Breast epithelium (tissue), 4 donors: ENCODE data around the gene CEP112. TPM values are rescaled to one million over a fixed set of nuclear protein-coding genes. Genes with fewer than 3 reads are reported as not detected.
"Not testable (repeated sequence)": the region's sequence is repeated elsewhere in the genome, so short reads cannot be mapped to it uniquely, and the experiment has no call there.

Experiments used
- DNase-seq, 2 donors: peaks; one replicate each; pipeline ENCODE4 v3.0.0-alpha.2; 2019; ENCODE audit warnings: low spot score in 2 of 2
- H3K27ac ChIP-seq, 2 donors: fragments of 200-600 bp; sonication (generic) in 1 of 2; one replicate each; pipeline ENCODE4 v1.5.1; 2016 to 2019; ENCODE audit warnings: mild to moderate bottlenecking in 1 of 2
- H3K27me3 ChIP-seq, 2 donors: fragments of 200-600 bp; sonication (generic) in 1 of 2; one replicate each; pipeline versions ENCODE4 v1.5.1 to v1.6.0; 2017 to 2019; ENCODE audit warnings: control low read depth in 1 of 2, mild to moderate bottlenecking in 1 of 2
- H3K36me3 ChIP-seq: fragments of 200-600 bp; one replicate; pipeline ENCODE4 v1.5.1; 2019
- H3K4me1 ChIP-seq, 2 donors: fragments of 200-600 bp; sonication (generic); one replicate each; pipeline ENCODE4 v1.5.1; 2016 to 2019; ENCODE audit warnings: control low read depth in 1 of 2
- H3K4me3 ChIP-seq, 3 donors: fragments of 200-600 bp; sonication (generic); 1 replicate in 2 of 3; 2 replicates in 1 of 3; pipeline ENCODE4 v1.5.1; 2016 to 2019; ENCODE audit warnings: mild to moderate bottlenecking in 3 of 3, moderate library complexity in 2 of 3
- H3K9me3 ChIP-seq, 2 donors: fragments of 200-600 bp; sonication (generic) in 1 of 2; one replicate each; pipeline ENCODE4 v1.5.1; 2016 to 2019; ENCODE audit warnings: control low read depth in 1 of 2
- CTCF ChIP-seq, 3 donors: fragments of 450-650 bp; IDR thresholded peaks; one replicate each; pipeline ENCODE4 v1.5.1; 2016 to 2017; ENCODE audit warnings: antibody characterized with exemption in 3 of 3, mild to moderate bottlenecking in 3 of 3, moderate library complexity in 3 of 3
- POLR2A ChIP-seq: fragments of 450-650 bp; IDR thresholded peaks from one replicate; pipeline ENCODE4 v1.6.1; 2016; ENCODE audit warnings: antibody characterized with exemption, mild to moderate bottlenecking, moderate library complexity
- POLR2AphosphoS5 ChIP-seq, 3 donors: sonication (generic); formaldehyde crosslinking; IDR thresholded peaks; one replicate each; pipeline ENCODE4 v1.6.1; 2017; ENCODE audit warnings: antibody characterized with exemption in 3 of 3
- intact Hi-C: fragments of 100-400 bp; cut with DNase I; formaldehyde crosslinking; loops from one replicate; pipeline ENCODE4 v1.15.1; 2023; ENCODE audit warnings: low total_unique reads
- total RNA-seq, 3 donors: library from RNA; depleted of rRNA; stranded (reverse); fragments of >200 nt; gene quantifications; one replicate each; pipeline ENCODE4 v1.1.0, GENCODE V29; 2016

CEP112 gene
- total RNA-seq, 3 donors from 2014 or later = 12.9 to 27.2 (median 18.0) TPM

- Histone ChIP-seq H3K4me1 (no peaks in the 10 kb centered on the region), H3K9me3 (peaks cover 0 to 13% of the 10 kb centered on the region in 2 donors), H3K27ac (no peak overlapping the region), H3K4me3 (no peak overlapping the region), H3K36me3 (no peaks in the 10 kb centered on the region), H3K27me3 (no peaks in the 10 kb centered on the region)
- intact Hi-C loops = no loop called here
- DNase-seq = no peak
- TF ChIP-seq CTCF (IDR thresholded peaks at IDR 0.05) (no peak), POLR2A (no peak), POLR2AphosphoS5 (IDR thresholded peaks at IDR 0.05) (no peak)
These were observed 106.7 kb downstream of the CEP112 start for GRCh38 chr17:66085221-66085620.

- H3K36me3 ChIP-seq, H3K4me1 ChIP-seq, H3K27me3 ChIP-seq, H3K4me3 ChIP-seq, DNase-seq, H3K27ac ChIP-seq, intact Hi-C loops, H3K9me3 ChIP-seq: not testable (repeated sequence)
These were observed 111.3 kb downstream of the CEP112 start for GRCh38 chr17:66080670-66081069.

GRCh38 chr17:66076546-66077190, 115.3 kb downstream of the CEP112 start:
- intact Hi-C loops = no loop called here
- Histone ChIP-seq H3K9me3 (no peaks in the 10 kb centered on the region), H3K4me1 (no peaks in the 10 kb centered on the region), H3K27ac (no peak overlapping the region), H3K27me3 (no peaks in the 10 kb centered on the region), H3K4me3 (no peak overlapping the region), H3K36me3 (no peaks in the 10 kb centered on the region)
- no peak for DNase-seq
- TF ChIP-seq CTCF (IDR thresholded peaks at IDR 0.05) = no peak
- no peak for TF ChIP-seq POLR2AphosphoS5 (IDR thresholded peaks at IDR 0.05)
- no peak for TF ChIP-seq POLR2A

GRCh38 chr17:66073384-66073783, 118.5 kb downstream of the CEP112 start:
- H3K27me3 ChIP-seq = no peaks in the 10 kb centered on the region
- H3K27ac ChIP-seq = no peak overlapping the region
- DNase-seq = no peak
- intact Hi-C loops = no loop called here
- H3K4me3 ChIP-seq = no peak overlapping the region
- no peaks in the 10 kb centered on the region for H3K9me3 ChIP-seq
- no peaks in the 10 kb centered on the region for H3K4me1 ChIP-seq
- H3K36me3 ChIP-seq = no peaks in the 10 kb centered on the region
- TF ChIP-seq CTCF (IDR thresholded peaks at IDR 0.05) (no peak), POLR2A (no peak), POLR2AphosphoS5 (IDR thresholded peaks at IDR 0.05) (no peak)

GRCh38 chr17:66063686-66064085, 128.2 kb downstream of the CEP112 start:
- intact Hi-C loops = no loop called here
- Histone ChIP-seq H3K4me3 (no peak overlapping the region), H3K36me3 (no peaks in the 10 kb centered on the region), H3K27me3 (no peaks in the 10 kb centered on the region), H3K9me3 (no peaks in the 10 kb centered on the region), H3K4me1 (no peaks in the 10 kb centered on the region), H3K27ac (no peak overlapping the region)
- no peak for DNase-seq
- TF ChIP-seq CTCF (IDR thresholded peaks at IDR 0.05) (no peak), POLR2AphosphoS5 (IDR thresholded peaks at IDR 0.05) (no peak), POLR2A (no peak)

GRCh38 chr17:66056148-66056547, 135.8 kb downstream of the CEP112 start:
- intact Hi-C loops = no loop called here
- DNase-seq = no peak
- H3K4me3 ChIP-seq = no peak overlapping the region
- H3K4me1 ChIP-seq = no peaks in the 10 kb centered on the region
- TF ChIP-seq POLR2A = no peak
- no peak for TF ChIP-seq POLR2AphosphoS5 (IDR thresholded peaks at IDR 0.05)
- TF ChIP-seq CTCF (IDR thresholded peaks at IDR 0.05) = no peak
- no peaks in the 10 kb centered on the region for H3K36me3 ChIP-seq
- H3K9me3 ChIP-seq = no peaks in the 10 kb centered on the region
- H3K27ac ChIP-seq = no peak overlapping the region
- no peaks in the 10 kb centered on the region for H3K27me3 ChIP-seq
